ENCODE data around the gene TRIP12. TPM values are rescaled to one million over a fixed set of nuclear protein-coding genes. Genes with fewer than 3 reads are reported as not detected.

TRIP12 gene
- total RNA-seq, 1 experiment from 2014 or later: 265 TPM

DNA sequence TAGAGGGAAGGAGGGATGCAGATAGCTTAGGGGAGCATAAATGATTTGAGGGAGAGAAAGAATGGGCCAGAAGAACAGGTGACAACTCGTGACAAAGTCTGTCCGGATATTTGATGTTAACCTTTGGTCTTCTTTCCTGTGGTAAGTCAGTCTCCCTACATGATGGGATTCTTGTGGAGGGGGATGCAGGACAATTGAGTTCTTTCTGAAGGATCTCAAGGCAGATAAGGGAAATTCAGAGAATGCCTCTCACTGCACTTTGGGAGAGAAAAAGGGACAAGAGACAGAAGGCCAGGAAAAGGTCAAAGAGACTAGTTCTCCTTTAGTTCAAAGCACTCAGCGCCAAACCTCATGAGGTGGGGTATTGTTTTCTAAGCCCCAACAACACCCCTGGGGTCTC lies 34.7 kb upstream of the TRIP12 start:
- no peaks in the 10 kb centered on the region for H3K9me3 Mint-ChIP-seq (ENCODE audit: unreplicated experiment)
- intact Hi-C loops (cut with micrococcal nuclease): no loop called here
- DNase-seq (ENCODE audit: unreplicated experiment): no peak
- no TSS peak for BruUV-seq (replicated peaks)
- H3K27ac Mint-ChIP-seq (ENCODE audit: low read depth, unreplicated experiment): no peak overlapping the region
- H3K4me3 Mint-ChIP-seq (ENCODE audit: unreplicated experiment): no peak overlapping the region
- H3K4me1 Mint-ChIP-seq (ENCODE audit: insufficient read depth, unreplicated experiment): no peaks in the 10 kb centered on the region
- no peaks in the 10 kb centered on the region for H3K27me3 Mint-ChIP-seq (ENCODE audit: insufficient read depth, unreplicated experiment)
- TF ChIP-seq, protein P1, sequence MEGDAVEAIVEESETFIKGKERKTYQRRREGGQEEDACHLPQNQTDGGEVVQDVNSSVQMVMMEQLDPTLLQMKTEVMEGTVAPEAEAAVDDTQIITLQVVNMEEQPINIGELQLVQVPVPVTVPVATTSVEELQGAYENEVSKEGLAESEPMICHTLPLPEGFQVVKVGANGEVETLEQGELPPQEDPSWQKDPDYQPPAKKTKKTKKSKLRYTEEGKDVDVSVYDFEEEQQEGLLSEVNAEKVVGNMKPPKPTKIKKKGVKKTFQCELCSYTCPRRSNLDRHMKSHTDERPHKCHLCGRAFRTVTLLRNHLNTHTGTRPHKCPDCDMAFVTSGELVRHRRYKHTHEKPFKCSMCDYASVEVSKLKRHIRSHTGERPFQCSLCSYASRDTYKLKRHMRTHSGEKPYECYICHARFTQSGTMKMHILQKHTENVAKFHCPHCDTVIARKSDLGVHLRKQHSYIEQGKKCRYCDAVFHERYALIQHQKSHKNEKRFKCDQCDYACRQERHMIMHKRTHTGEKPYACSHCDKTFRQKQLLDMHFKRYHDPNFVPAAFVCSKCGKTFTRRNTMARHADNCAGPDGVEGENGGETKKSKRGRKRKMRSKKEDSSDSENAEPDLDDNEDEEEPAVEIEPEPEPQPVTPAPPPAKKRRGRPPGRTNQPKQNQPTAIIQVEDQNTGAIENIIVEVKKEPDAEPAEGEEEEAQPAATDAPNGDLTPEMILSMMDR (IDR thresholded peaks at IDR 0.05; ENCODE audit: unreplicated experiment): no peak
- ChIA-PET POLR2A (interaction anchor here (0.6 kb wide), 1 partner anchor 116 kb away, joined by 3 read pairs; no protein-coding TSS in a partner anchor), CTCF (interaction anchor here (0.6 kb wide), 1 partner anchor 547 kb away, joined by 4 read pairs; no protein-coding TSS in a partner anchor)
- no peaks in the 10 kb centered on the region for H3K36me3 Mint-ChIP-seq (ENCODE audit: insufficient read depth, unreplicated experiment)

DNA sequence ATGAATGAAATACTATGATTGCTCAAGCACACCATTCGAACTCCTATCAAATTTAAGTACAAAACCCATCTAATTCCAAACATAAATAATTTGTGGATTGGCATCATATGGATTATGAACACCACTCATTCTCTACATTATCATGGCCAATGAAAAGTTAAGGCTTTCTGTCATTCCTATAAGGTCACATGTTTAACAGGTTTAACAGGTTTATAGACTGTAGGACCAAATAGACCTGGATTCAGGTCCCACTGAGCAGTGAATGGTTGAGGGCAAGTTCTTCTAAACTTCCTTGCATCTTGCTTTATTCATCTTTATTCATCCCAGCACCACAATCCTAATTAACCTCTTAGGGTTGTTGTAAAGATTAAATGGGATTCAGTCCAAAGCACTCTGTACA lies 33.9 kb upstream of the TRIP12 start:
- POLR2A ChIA-PET: no interaction called here
- CTCF ChIA-PET: interaction anchor here (0.6 kb wide), 1 partner anchor 548 kb away, joined by 4 read pairs; no protein-coding TSS in a partner anchor
- H3K27ac Mint-ChIP-seq (ENCODE audit: low read depth, unreplicated experiment): no peak overlapping the region
- H3K36me3 Mint-ChIP-seq (ENCODE audit: insufficient read depth, unreplicated experiment): no peaks in the 10 kb centered on the region
- H3K27me3 Mint-ChIP-seq (ENCODE audit: insufficient read depth, unreplicated experiment): no peaks in the 10 kb centered on the region
- H3K9me3 Mint-ChIP-seq (ENCODE audit: unreplicated experiment): no peaks in the 10 kb centered on the region
- no peak for DNase-seq (ENCODE audit: unreplicated experiment)
- intact Hi-C loops (cut with micrococcal nuclease): no loop called here
- H3K4me3 Mint-ChIP-seq (ENCODE audit: unreplicated experiment): no peak overlapping the region
- TF ChIP-seq, protein P1 (IDR thresholded peaks at IDR 0.05; ENCODE audit: unreplicated experiment): no peak
- BruUV-seq (replicated peaks): no TSS peak
- no peaks in the 10 kb centered on the region for H3K4me1 Mint-ChIP-seq (ENCODE audit: insufficient read depth, unreplicated experiment)

DNA sequence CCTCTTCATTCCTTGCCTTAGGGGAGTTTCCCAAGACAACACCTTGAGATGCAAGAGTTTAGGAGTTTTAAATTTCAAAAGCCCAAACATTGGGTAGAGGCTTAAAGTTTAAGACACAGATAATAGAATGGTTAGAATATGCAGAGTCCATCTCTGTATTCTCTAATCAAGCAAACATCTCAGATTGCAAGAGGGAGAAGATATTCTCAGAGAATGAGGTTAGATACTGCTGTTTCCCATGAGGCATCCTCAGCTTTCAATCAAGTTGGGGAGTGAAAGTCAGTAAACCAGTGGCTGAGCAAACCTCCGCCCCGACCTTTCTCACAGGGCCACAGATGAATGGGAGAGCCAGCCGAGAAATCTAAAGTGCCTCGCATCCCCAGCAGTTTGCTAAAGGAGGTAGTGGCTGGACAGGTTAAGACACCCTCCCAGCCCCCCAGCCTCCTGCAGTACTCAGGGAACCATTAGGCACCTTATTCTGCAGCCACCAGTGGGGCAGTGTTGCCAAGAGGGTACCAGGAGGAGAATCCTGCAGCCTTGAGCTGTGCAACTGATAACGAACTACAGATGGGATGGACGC lies 30.5 kb upstream of the TRIP12 start:
- no peaks in the 10 kb centered on the region for H3K4me1 Mint-ChIP-seq (ENCODE audit: insufficient read depth, unreplicated experiment)
- CTCF ChIA-PET: interaction anchor here (0.6 kb wide), 1 partner anchor 556 kb away, joined by 4 read pairs; no protein-coding TSS in a partner anchor
- H3K4me3 Mint-ChIP-seq (ENCODE audit: unreplicated experiment): no peak overlapping the region
- TF ChIP-seq, protein P1 (IDR thresholded peaks at IDR 0.05; ENCODE audit: unreplicated experiment): no peak
- POLR2A ChIA-PET: no interaction called here
- H3K27ac Mint-ChIP-seq (ENCODE audit: low read depth, unreplicated experiment): no peak overlapping the region
- no peaks in the 10 kb centered on the region for H3K9me3 Mint-ChIP-seq (ENCODE audit: unreplicated experiment)
- no peak for DNase-seq (ENCODE audit: unreplicated experiment)
- no peaks in the 10 kb centered on the region for H3K27me3 Mint-ChIP-seq (ENCODE audit: insufficient read depth, unreplicated experiment)
- no TSS peak for BruUV-seq (replicated peaks)
- no peaks in the 10 kb centered on the region for H3K36me3 Mint-ChIP-seq (ENCODE audit: insufficient read depth, unreplicated experiment)
- intact Hi-C loops (cut with micrococcal nuclease): no loop called here

DNA sequence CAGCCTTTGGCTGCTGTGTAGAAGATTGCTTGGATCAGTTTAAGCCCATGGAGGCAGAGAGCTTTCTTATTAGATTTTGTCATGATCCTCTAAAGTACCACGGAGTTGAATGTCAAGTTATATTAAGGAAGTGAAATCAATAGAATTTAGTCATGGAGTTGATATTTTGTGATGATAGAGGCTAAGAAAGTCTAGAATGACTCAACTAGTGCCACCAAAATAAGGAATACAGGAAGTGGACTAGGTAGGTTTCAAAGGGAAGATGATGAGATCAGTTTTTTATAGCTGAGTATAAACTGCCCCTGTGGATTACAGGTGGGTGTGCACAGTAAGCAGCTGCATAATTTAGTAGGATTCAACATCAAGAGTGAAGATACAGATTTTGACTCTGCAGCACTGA lies 25.7 kb upstream of the TRIP12 start:
- Mint-ChIP-seq H3K27me3 (ENCODE audit: insufficient read depth, unreplicated experiment) (no peaks in the 10 kb centered on the region), H3K9me3 (ENCODE audit: unreplicated experiment) (no peaks in the 10 kb centered on the region), H3K4me1 (ENCODE audit: insufficient read depth, unreplicated experiment) (no peaks in the 10 kb centered on the region), H3K36me3 (ENCODE audit: insufficient read depth, unreplicated experiment) (no peaks in the 10 kb centered on the region), H3K27ac (ENCODE audit: low read depth, unreplicated experiment) (no peak overlapping the region), H3K4me3 (ENCODE audit: unreplicated experiment) (no peak overlapping the region)
- intact Hi-C loops (cut with micrococcal nuclease): no loop called here
- no peak for DNase-seq (ENCODE audit: unreplicated experiment)
- TF ChIP-seq, protein P1 (IDR thresholded peaks at IDR 0.05; ENCODE audit: unreplicated experiment): no peak
- POLR2A ChIA-PET: no interaction called here
- CTCF ChIA-PET: interaction anchor here (0.6 kb wide), 1 partner anchor 375 kb away, joined by 3 read pairs; no protein-coding TSS in a partner anchor
- BruUV-seq (replicated peaks): no TSS peak
